ENCODE results near the gene CNTN5.

CNTN5 gene

DNA sequence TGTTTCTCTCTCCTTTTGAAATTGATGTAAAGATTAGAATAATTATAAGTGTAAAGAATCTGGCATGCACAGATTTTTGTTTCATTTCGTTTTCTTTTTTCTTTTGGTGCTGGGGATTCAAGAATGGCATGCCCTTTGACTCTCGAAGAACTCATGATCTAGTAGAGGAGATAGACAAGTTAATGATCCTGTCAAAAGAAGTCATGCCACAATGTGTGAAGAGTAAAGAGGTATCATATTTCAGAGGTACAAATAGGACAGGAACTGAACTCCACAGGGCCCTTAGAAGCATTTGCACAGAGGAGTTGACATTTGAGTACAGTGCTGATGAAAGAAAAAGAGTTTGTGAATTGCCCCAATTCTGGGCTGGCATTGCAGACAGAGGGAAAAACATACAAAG is 958.3 kb downstream of the CNTN5 start:
- DNase-seq, result no peak

GRCh38 chr11:99987821-99988470 is 967.2 kb downstream of the CNTN5 start:
- no peak for DNase-seq

DNA sequence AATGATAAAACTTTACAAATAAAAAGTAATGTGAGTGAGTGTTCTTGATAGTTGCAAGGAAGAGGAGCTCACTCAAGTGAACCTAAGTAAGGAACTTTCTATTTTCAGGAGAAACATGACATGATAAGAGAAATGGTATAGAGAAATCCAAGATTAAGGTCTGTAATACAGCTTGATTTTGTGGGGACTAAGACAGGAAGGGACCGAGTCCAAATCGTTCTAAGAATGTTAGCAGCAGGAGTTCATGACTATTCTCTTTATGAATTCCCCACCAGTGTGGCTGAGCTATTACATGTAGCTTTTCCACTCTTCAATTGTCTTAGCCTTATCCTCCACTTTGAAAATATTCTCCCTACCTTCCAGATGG is 967.7 kb downstream of the CNTN5 start:
- no peak for DNase-seq

DNA sequence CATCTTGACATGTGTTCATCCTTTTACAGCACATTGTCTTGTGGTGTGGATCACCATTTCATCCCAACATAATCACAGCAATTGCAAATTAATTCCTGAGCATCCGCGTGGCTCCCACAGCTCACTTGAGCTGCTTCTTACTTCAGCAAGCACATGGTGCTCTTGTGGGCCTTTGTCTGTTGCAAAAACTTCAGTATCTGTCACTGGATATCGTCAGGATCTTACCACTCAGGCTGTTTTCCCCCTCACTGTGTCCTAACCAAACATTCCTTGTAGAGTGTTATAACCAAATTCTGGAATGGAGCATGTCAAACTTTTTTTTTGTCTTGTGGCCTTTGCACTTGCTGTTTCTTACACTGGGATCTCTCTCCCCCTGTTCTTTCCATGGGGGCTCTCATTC is 983.2 kb downstream of the CNTN5 start:
- DNase-seq, result no peak

DNA sequence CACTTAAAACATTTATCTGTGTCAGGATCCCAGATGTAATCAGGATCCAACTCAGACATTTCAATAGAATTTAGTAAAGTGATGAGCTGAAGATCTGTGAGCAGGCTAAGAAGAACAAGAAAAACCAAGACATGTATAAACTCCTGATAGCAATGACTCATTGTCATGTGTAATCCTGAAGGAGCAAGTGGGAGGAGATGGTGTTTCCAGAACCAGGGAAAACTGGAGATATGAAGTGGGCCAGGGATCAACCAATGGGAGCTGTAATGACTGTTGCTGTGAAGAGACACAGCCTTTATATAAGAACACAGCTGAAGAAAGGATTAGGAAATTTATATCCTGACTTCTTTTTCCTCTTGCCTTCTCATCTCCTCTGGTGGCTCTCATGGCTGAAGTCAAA is 983.8 kb downstream of the CNTN5 start:
- DNase-seq, result no peak

- DNase-seq, result no peak
Measured at GRCh38 chr11:100008417-100008816, 987.7 kb downstream of the CNTN5 start.

DNA sequence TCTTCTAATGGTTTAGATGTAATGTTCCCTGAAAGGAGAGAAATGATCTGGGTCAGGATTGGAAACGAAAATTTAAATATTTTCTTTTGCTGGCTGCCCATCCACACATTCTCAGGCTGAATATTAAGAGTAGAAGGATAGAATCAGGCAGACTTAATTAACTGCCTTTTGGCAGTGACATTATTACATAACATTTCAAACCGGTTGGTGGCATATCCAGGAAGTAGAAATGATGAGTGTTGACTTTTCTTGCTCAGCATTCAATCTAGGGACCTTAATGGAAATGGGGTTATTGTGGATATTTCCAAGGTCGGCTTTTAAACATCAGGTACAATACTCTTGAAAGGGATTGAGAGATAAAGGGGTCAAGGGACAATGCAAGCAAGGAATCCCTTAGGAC is 989.0 kb downstream of the CNTN5 start:
- no peak for DNase-seq

DNA sequence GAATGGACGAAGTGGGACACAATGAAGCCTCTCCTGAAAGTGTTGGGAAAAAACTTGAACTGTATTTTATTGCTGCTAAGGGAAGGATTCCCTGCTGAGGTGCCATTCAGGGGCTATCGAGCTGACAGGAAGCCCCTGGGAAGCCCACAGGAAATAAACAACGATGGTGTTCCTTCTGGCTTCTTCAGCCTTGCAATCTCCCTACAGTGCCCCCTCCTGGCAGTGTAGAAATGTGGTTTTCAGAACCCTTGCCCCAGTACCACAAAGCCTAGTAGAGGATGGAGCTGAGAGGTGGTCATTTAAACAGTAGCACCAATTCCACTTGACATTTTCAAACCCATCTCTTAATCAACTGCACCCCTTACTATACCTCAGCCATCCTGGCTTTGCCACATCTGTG is 989.6 kb downstream of the CNTN5 start:
- DNase-seq, result no peak

DNA sequence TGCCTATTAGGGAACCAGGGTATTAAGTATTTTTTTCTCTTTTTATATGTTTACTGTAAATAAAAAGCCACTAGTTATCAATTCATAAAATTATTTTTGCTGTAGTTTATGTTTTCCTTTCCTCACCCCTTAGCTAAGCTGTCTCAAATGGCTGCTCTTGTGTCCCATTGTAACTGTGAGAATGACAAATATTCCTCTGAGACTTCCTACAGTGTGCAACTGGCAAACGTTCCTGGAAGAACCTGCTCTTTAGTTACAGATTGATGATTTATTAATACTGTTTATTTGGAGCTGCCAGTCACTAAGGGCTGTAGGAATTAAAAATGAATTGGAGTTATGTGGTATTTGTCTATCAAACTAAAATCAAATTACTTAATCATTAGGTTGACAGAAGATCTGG is 990.9 kb downstream of the CNTN5 start:
- no peak for DNase-seq

GRCh38 chr11:100013011-100013410 is 992.3 kb downstream of the CNTN5 start:
- DNase-seq, result no peak

DNA sequence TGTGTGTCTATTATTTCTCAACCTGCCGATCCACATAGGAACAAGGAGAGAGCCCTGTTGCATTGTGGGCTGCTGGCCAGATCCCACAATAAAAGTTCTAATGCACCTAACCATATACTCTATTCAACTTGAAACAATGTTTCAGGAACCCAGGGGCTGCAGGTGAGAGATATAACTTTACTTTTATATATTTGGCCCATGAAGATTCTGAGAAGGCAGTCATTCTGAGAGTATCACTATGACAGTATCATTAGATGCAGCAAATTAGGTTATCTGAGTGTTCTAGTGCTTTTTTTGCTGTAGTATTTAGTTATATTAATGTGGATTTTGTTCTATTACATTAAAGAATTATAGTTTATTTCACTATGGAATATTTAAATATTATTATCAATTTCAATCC is 1011.2 kb downstream of the CNTN5 start:
- DNase-seq, result no peak

- no peak for DNase-seq
Measured at GRCh38 chr11:100061006-100061405, 1040.3 kb downstream of the CNTN5 start.

GRCh38 chr11:100066399-100066798 is 1045.7 kb downstream of the CNTN5 start:
- no peak for DNase-seq

DNA sequence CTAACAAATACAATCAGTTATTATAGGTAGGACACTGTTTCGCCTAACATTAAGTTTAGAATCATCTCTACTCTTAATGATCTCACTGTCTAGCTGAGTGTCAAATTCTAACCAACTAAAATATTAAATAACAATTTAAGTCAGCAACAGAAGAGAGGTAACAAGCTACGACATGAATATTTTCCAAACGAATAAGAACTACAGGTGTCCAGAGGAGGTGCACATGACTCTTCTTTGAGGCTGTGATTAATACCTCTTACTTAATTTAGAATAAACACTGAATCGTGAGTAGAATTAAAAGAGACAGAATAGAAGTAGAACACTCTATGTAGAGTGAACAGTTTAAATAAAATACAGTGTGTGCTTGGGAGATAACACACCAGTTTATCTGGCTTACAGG is 1047.4 kb downstream of the CNTN5 start:
- no peak for DNase-seq

- no peak for DNase-seq
Measured at GRCh38 chr11:100072131-100072530, 1051.4 kb downstream of the CNTN5 start.

GRCh38 chr11:100080381-100080780 is 1059.6 kb downstream of the CNTN5 start:
- no peak for DNase-seq

- DNase-seq, result no peak
Measured at GRCh38 chr11:100080821-100081220, 1060.1 kb downstream of the CNTN5 start.

GRCh38 chr11:100093698-100094097 is 1072.9 kb downstream of the CNTN5 start:
- no peak for DNase-seq

DNA sequence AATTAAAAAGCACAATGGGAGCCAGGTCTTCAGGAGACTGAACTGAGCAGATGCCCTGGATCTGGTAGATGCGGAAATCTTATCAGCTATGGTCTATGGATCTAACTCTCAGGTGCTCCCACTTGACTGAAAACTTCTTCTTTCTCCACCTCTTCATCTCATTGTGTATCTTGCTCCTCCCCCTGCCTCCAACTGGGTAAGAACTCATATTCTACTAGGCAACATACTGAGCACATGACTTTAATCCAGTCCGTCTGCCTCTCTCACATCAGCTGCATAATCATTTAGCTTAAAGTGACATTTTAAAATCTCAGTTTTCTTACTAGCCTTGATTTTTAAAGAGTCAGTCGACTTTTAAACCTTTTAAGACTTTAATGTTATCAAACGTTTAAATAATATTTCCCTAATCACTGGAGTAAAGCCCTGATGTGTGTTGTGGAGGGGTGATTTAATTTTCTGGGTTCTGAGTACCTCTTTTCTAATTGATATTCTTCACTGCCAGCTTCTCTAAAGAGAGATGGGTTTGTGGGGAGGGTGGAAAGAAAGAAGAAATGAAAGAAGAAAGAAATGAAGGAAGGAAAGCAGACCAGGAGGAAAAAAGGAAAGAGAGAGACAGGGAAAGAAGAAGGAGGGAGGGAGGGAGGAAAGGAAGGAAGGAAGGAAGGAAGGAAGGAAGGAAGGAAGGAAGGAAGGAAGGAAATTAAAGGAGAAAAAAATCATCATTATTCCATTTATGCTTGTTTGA is 1073.5 kb downstream of the CNTN5 start:
- no peak for DNase-seq

DNA sequence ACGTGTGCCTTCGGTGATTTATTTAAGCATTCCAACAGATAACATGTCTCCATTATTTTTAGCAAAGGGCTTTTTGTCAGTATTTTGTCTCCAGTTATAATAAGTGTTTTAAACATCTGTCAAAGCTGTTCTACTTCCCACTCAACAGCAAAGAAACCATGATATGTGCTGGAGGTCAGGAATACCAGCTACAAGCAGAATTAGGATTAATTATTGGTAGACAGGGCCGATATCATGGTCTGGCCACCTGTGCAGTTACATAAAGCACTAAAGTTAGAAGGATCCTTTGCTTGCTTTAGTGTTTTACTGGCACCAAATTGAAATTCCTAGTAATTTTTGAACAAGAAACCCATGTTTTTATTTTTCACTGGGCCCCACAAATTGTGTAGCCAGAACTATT is 1075.1 kb downstream of the CNTN5 start:
- DNase-seq, result no peak

DNA sequence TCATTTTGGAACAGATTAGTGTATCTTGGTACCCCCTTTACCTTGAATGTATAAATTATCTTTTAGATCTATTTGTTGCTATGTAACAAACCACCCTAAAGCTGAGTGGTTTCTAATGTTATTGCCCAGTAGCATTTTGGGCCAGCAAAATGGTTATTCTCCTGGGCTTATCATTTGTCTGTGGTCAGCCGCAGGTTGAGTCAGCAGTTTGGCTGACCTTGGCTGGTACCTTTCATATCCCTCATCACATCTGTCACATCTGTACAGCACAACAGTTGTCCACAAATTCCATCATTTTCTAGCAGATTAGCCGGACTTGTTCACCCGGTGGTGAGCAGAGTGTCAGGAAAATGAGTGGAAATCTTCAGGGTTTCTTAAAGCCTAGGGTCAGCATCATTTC is 1077.8 kb downstream of the CNTN5 start:
- no peak for DNase-seq

DNA sequence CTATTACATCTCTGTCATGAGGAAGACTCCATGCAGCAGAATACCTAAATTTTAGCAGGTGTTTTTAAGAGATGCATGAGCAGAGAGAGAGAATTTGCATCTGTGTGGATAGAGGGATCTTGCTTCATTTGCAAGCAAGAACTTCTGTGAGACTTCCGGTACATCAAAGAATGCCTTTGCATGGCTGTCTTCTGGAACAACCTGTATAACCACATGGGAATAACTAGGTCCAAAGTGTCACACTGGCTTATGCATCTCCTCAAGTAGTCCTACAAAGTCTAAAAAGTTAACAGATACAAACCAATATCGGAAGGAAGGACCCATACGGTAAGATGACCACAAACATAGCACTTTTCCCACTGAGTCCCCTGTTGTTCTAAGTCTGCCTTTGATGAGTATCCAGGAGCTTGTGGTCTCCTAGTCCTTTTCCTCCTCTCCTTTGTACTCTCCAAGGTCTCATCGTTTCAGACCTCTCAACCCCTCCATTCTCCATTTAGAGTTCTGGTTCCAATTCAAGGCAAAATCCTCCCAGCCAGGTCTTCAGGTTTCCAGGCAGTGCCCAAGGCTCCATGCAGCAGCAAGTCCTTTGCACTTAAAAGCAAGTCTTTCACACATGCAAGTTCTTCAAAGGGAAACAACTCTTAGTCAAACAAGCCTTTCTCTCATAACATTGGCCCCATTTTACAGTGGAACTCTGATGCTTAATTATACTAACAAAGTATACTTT is 1084.7 kb downstream of the CNTN5 start:
- no peak for DNase-seq

GRCh38 chr11:100105982-100106358 is 1085.2 kb downstream of the CNTN5 start:
- DNase-seq, result no peak

DNA sequence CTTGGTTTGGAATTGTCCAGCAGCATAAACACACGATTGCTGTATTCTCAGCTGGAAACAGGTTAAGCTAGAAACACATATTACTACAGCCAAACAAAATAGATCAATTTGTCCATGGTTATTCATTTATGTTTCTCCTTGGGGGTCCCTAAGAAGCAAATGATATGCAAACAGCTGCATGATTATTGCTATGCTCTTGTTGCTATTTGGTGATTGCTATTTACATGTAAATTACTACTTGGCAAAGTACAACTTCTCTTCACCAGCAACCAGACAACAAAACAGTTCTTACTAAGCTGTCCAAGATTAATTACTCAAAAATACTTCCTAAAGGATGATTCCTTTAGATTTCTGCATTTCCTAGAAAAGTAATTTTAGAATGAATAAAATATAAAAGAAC is 1098.4 kb downstream of the CNTN5 start:
- DNase-seq, result no peak
